HG03103 (cell line): ENCODE data around the gene DNAH1.

Experiments
- ATAC-seq: cut with Tn5 transposase; IDR thresholded peaks from one replicate; pipeline ENCODE4 v1.9.1; 2021; ENCODE audit warnings: low read depth; ENCODE audit not compliant: unreplicated experiment

DNAH1 gene

GRCh38 chr3:52401021-52401420, 84.9 kb downstream of the DNAH1 start:
- no peak for ATAC-seq

- no peak for ATAC-seq
Measured at GRCh38 chr3:52401551-52401950, 85.4 kb downstream of the DNAH1 start.

- no peak for ATAC-seq
Measured at GRCh38 chr3:52402101-52402521, 86.0 kb downstream of the DNAH1 start.

- no peak for ATAC-seq
Measured at GRCh38 chr3:52402706-52403270, 86.7 kb downstream of the DNAH1 start.

- ATAC-seq, result no peak
Measured at GRCh38 chr3:52403271-52403841, 87.2 kb downstream of the DNAH1 start.

GRCh38 chr3:52403955-52404354, 87.8 kb downstream of the DNAH1 start:
- ATAC-seq, result no peak

GRCh38 chr3:52404391-52404790, 88.3 kb downstream of the DNAH1 start:
- ATAC-seq, result no peak

- no peak for ATAC-seq
Measured at GRCh38 chr3:52405066-52405465, 88.9 kb downstream of the DNAH1 start.

- ATAC-seq, result no peak
Measured at GRCh38 chr3:52405601-52406110, 89.5 kb downstream of the DNAH1 start.

- no peak for ATAC-seq
Measured at GRCh38 chr3:52406231-52406661, 90.1 kb downstream of the DNAH1 start.

- ATAC-seq, result no peak
Measured at GRCh38 chr3:52406791-52407510, 90.8 kb downstream of the DNAH1 start.

- no peak for ATAC-seq
Measured at GRCh38 chr3:52407779-52408178, 91.7 kb downstream of the DNAH1 start.

GRCh38 chr3:52408466-52408865, 92.3 kb downstream of the DNAH1 start:
- ATAC-seq, result no peak

GRCh38 chr3:52415800-52416199, 99.7 kb downstream of the DNAH1 start:
- no peak for ATAC-seq

- no peak for ATAC-seq
Measured at GRCh38 chr3:52420388-52420787, 104.3 kb downstream of the DNAH1 start.

- ATAC-seq, result no peak
Measured at GRCh38 chr3:52422669-52423068, 106.5 kb downstream of the DNAH1 start.

- no peak for ATAC-seq
Measured at GRCh38 chr3:52423173-52423572, 107.1 kb downstream of the DNAH1 start.

- no peak for ATAC-seq
Measured at GRCh38 chr3:52428151-52429005, 112.3 kb downstream of the DNAH1 start.

GRCh38 chr3:52429031-52429430, 112.9 kb downstream of the DNAH1 start:
- no peak for ATAC-seq

- no peak for ATAC-seq
Measured at GRCh38 chr3:52429779-52430415, 113.8 kb downstream of the DNAH1 start.
